ENCODE measurements around the gene LHFPL2. TPM values are rescaled to one million over a fixed set of nuclear protein-coding genes. Genes with fewer than 3 reads are reported as not detected.

LHFPL2 gene
- total RNA-seq, 1 experiment from 2014 or later, result 43.6 TPM

- no peak overlapping the region for H3K27ac Mint-ChIP-seq (ENCODE audit: unreplicated experiment)
- peaks cover 42% of the 10 kb centered on the region for H3K4me1 Mint-ChIP-seq (ENCODE audit: low read depth, unreplicated experiment)
- intact Hi-C loops (cut with micrococcal nuclease; ENCODE audit: unreplicated experiment), result no loop called here
- no peak for DNase-seq
- no peaks in the 10 kb centered on the region for H3K9me3 Mint-ChIP-seq (ENCODE audit: low read depth, unreplicated experiment)
- BruUV-seq (replicated peaks), result no TSS peak
- H3K36me3 Mint-ChIP-seq (ENCODE audit: insufficient read depth, unreplicated experiment), result peaks cover 6% of the 10 kb centered on the region
- no peaks in the 10 kb centered on the region for H3K27me3 Mint-ChIP-seq (ENCODE audit: unreplicated experiment)
- no peak overlapping the region for H3K4me3 Mint-ChIP-seq (ENCODE audit: low read depth, unreplicated experiment)
- no peak for TF ChIP-seq CTCF (IDR thresholded peaks at IDR 0.05; ENCODE audit: unreplicated experiment)
- CTCF ChIA-PET, result no interaction called here
Measured at GRCh38 chr5:78578015-78578414, 70.6 kb downstream of the LHFPL2 start.

GRCh38 chr5:78577071-78577807 lies 71.3 kb downstream of the LHFPL2 start:
- no TSS peak for BruUV-seq (replicated peaks)
- H3K36me3 Mint-ChIP-seq (ENCODE audit: insufficient read depth, unreplicated experiment), result peaks cover 9% of the 10 kb centered on the region
- TF ChIP-seq CTCF (IDR thresholded peaks at IDR 0.05; ENCODE audit: unreplicated experiment), result no peak

DNA sequence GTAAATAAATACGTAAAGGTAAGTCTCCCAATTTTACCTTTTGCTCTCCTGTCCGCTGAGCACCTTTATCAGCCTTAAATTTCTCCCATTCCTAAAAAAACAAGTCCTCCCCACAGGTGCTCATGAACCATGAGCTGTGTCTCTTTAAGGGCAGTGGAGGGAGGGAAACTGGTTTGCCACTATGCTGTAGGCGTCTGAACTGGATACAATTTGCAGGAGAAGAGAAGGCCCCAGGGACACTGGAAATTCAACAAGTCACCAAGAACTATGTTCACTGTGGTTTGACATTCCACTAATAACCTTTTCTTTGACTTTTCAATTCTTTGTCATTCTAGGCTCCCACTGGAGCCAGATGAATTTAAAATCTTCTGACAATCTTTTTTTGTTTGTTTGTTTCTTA lies 72.2 kb downstream of the LHFPL2 start:
- CTCF ChIA-PET, result interaction anchor here (0.6 to 0.7 kb wide), 2 partner anchors 9 to 65 kb away, joined by 3 read pairs; no protein-coding TSS in a partner anchor
- DNase-seq, result no peak
- H3K27ac Mint-ChIP-seq (ENCODE audit: unreplicated experiment), result peak overlapping the region; percentile 62
- peaks cover 9% of the 10 kb centered on the region for H3K36me3 Mint-ChIP-seq (ENCODE audit: insufficient read depth, unreplicated experiment)
- H3K9me3 Mint-ChIP-seq (ENCODE audit: low read depth, unreplicated experiment), result no peaks in the 10 kb centered on the region
- H3K4me1 Mint-ChIP-seq (ENCODE audit: low read depth, unreplicated experiment), result peaks cover 42% of the 10 kb centered on the region
- no peak overlapping the region for H3K4me3 Mint-ChIP-seq (ENCODE audit: low read depth, unreplicated experiment)
- intact Hi-C loops (cut with micrococcal nuclease; ENCODE audit: unreplicated experiment), result loop anchor here (2.0 kb wide), 1 partner anchor 18 kb away; no protein-coding TSS in a partner anchor
- no TSS peak for BruUV-seq (replicated peaks)
- no peak for TF ChIP-seq CTCF (IDR thresholded peaks at IDR 0.05; ENCODE audit: unreplicated experiment)
- no peaks in the 10 kb centered on the region for H3K27me3 Mint-ChIP-seq (ENCODE audit: unreplicated experiment)

More at GRCh38 chr5:78577071-78577807, 71.3 kb downstream of the LHFPL2 start:
- CTCF ChIA-PET, result no interaction called here
- DNase-seq, result no peak
- Mint-ChIP-seq H3K9me3 (ENCODE audit: low read depth, unreplicated experiment) (no peaks in the 10 kb centered on the region), H3K4me1 (ENCODE audit: low read depth, unreplicated experiment) (peaks cover 42% of the 10 kb centered on the region), H3K27me3 (ENCODE audit: unreplicated experiment) (no peaks in the 10 kb centered on the region), H3K4me3 (ENCODE audit: low read depth, unreplicated experiment) (no peak overlapping the region), H3K27ac (ENCODE audit: unreplicated experiment) (no peak overlapping the region)
- intact Hi-C loops (cut with micrococcal nuclease; ENCODE audit: unreplicated experiment), result loop anchor here (2.0 kb wide), 1 partner anchor 18 kb away; no protein-coding TSS in a partner anchor

DNA sequence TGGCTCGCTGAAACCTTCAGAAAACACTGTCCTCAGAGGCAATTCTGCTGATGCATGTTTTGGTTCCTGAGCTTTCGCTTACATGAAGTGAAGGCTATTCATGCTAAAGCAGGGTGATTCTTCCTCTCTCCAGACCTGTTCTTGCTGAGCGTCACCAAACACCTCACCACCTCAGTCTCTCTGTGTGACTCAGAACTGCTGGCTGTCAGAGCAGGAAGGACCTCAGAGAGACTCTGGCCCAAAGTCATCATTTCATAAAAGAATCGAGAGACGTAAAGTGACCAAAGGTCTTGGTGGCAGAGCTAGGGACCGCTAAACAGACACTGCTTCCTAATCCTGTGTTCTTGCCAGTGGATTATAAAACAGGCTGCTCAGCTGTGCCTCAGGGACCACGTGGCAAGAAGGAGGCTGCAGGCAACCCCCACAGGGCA lies 73.8 kb downstream of the LHFPL2 start:
- H3K4me1 Mint-ChIP-seq (ENCODE audit: low read depth, unreplicated experiment), result peaks cover 55% of the 10 kb centered on the region
- TF ChIP-seq CTCF (IDR thresholded peaks at IDR 0.05; ENCODE audit: unreplicated experiment), result no peak
- CTCF ChIA-PET, result interaction anchor here (1.1 kb wide), 1 partner anchor 20 kb away, joined by 5 read pairs; no protein-coding TSS in a partner anchor

More for the DNA sequence above, 73.8 kb downstream of the LHFPL2 start:
- Mint-ChIP-seq H3K27me3 (ENCODE audit: unreplicated experiment) (no peaks in the 10 kb centered on the region), H3K36me3 (ENCODE audit: insufficient read depth, unreplicated experiment) (peaks cover 9% of the 10 kb centered on the region), H3K27ac (ENCODE audit: unreplicated experiment) (peak overlapping the region; percentile 63), H3K9me3 (ENCODE audit: low read depth, unreplicated experiment) (no peaks in the 10 kb centered on the region), H3K4me3 (ENCODE audit: low read depth, unreplicated experiment) (peak overlapping the region; percentile 13)
- intact Hi-C loops (cut with micrococcal nuclease; ENCODE audit: unreplicated experiment), result no loop called here
- BruUV-seq (replicated peaks), result no TSS peak
- peak; percentile 72 for DNase-seq

Data from Calu3 (cell line).